Heart left ventricle (tissue), 16 donors: ENCODE data around the gene HRAS. TPM values are rescaled to one million over a fixed set of nuclear protein-coding genes. Genes with fewer than 3 reads are reported as not detected.

Experiments used
- ATAC-seq, 4 donors: fragments of 200-7000 bp; cut with Tn5 transposase; one replicate each; pipeline ENCODE4 v1.9.1; 2020 to 2022; ENCODE audit warnings: moderate library complexity in 4 of 4, mild to moderate bottlenecking in 3 of 4, moderate number of reproducible peaks in 1 of 4
- DNase-seq, 5 donors: peaks; one replicate each; pipeline ENCODE4 v3.0.0-alpha.2; 2020
- H3K27ac ChIP-seq, 12 donors: fragments of 200-600 bp; sonication (generic) in 4 of 12; one replicate each; pipeline versions ENCODE4 v1.5.0 to v1.8.0; 2016 to 2022; ENCODE audit warnings: mild to moderate bottlenecking in 2 of 12
- H3K27me3 ChIP-seq, 9 donors: fragments of 200-600 bp; sonication (generic) in 2 of 9; one replicate each; pipeline versions ENCODE4 v1.5.1 to v1.8.0; 2016 to 2022; ENCODE audit warnings: mild to moderate bottlenecking in 3 of 9
- H3K36me3 ChIP-seq, 9 donors: fragments of 200-600 bp; sonication (generic) in 2 of 9; one replicate each; pipeline versions ENCODE4 v1.5.0 to v1.8.0; 2018 to 2022; ENCODE audit warnings: mild to moderate bottlenecking in 2 of 9
- H3K4me1 ChIP-seq, 12 donors: fragments of 200-600 bp; sonication (generic) in 4 of 12; one replicate each; pipeline versions ENCODE4 v1.5.0 to v1.8.0; 2016 to 2022; ENCODE audit warnings: mild to moderate bottlenecking in 3 of 12
- H3K4me3 ChIP-seq, 12 donors: fragments of 200-600 bp; sonication (generic) in 4 of 12; one replicate each; pipeline versions ENCODE4 v1.5.0 to v1.8.0; 2017 to 2022; ENCODE audit warnings: mild to moderate bottlenecking in 9 of 12, moderate library complexity in 4 of 12
- H3K9me3 ChIP-seq, 12 donors: fragments of 200-600 bp; sonication (generic) in 4 of 12; one replicate each; pipeline versions ENCODE4 v1.5.0 to v1.8.0; 2016 to 2022; ENCODE audit warnings: mild to moderate bottlenecking in 1 of 12
- POLR2A ChIP-seq, 2 donors: fragments of 450-650 bp; IDR thresholded peaks; one replicate each; pipeline ENCODE4 v1.6.1; 2017; ENCODE audit warnings: antibody characterized with exemption in 2 of 2, mild to moderate bottlenecking in 2 of 2, moderate library complexity in 2 of 2
- WGBS, 4 donors: extraction: QIAGEN DNeasy Blood & Tissue Kit in 2 of 4; methylation state at CpG; one replicate each; pipeline versions ENCODE4 v1.1.5 to v1.1.7; 2013 to 2018; 5-methylcytosine and 5-hydroxymethylcytosine counted together
- intact Hi-C, 10 donors: fragments of 100-400 bp; cut with DNase I; formaldehyde crosslinking; loops; one replicate each; pipeline versions ENCODE4 v1.11.1 to v1.14.2; 2022
- polyA plus RNA-seq, 2 donors: library from polyadenylated mRNA; stranded (reverse); fragments of 200-250 nt; gene quantifications; one replicate each; pipeline ENCODE4 v1.2.3, GENCODE V29; 2013
- total RNA-seq, 9 donors: library from RNA; depleted of rRNA in 2 of 9; stranded (reverse); fragments of >200 nt in 2 of 9; fragmentation: NEBNext Ultra II Directional in 3 of 9; extraction: Animal tissue kit (Norgen Biotek cat#: 25700) in 3 of 9; gene quantifications; one replicate each; pipeline versions ENCODE4 v1.1.0 to v1.2.4, GENCODE V29; 2016 to 2023
- TF ChIP-seq, protein P1 (sequence below), 12 donors: fragments of 200-600 bp; sonication (generic) in 4 of 12; IDR thresholded peaks; one replicate each; pipeline versions ENCODE4 v1.5.0 to v1.8.0; 2018 to 2022; ENCODE audit warnings: antibody characterized with exemption in 12 of 12, mild to moderate bottlenecking in 5 of 12
- donor health status: ischemic (EF 13 %, LVEDD 7.1; RV severe dilation, severe dysfunction).
- donor health status: healthy with polysubstance abuse.
- donor health status: DM: no; HTN: yes; CAD: no.
- donor health status: DM: no; HTN: no; CAD: no.
- donor health status: ischemic (EF 25% LVEDD 6.9; RV normal size, moderate dysfunction).
- donor health status: ischemic (EF 25% LVEDD 5.7; RV mildly dilated, moderate dysfunction).
- donor health status: healthy.
- donor health status: DM: yes; HTN: yes; CAD: no.
- donor health status: ischemic (EF 35%, LVEDD 5.7; RV mildly dilated, moderate dysfunction).
- donor health status: nonischemic (EF 11% LVEDD 7.7; RV severe dilation, severe dysfunction).
- donor health status: DM: yes; HTN: yes; CAD: no.
- donor health status: PGD.
- donor health status: ischemic (EF 29% LVEDD 5.4; RV normal size, mild dysfunction).
- donor health status: nonischemic (EF 23%, LVEDD 6.1; RV moderate dilation, normal function).

Gene HRAS
- total and polyA plus RNA-seq, 11 donors, result 44.0 to 99.3 (median 59.8) TPM

DNA sequence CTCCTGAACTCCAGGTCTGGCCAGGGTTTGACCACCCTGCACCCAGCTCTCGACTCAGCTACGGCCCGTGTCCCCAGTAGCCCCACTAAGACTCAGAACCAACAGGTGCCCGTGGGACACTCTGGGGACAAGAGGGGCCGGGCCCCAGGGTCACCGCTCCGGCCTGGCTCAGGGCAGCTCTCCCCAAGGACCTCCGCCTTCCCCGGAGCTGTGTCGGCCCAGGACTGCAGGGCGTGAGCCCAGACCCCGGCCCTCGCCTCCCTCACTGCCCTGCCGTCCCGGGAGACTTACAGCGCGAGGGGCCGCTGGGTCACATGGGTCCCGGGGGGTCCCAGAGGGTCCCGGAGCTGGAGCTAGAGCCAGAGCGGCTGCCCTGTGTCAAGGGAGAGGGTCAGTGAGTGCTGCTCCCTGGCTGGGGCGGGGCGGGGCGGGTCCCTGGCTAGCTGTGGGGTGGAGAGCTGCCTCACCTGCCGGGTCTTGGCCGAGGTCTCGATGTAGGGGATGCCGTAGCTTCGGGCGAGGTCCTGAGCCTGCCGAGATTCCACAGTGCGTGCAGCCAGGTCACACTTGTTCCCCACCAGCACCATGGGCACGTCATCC lies 2.3 kb downstream of the HRAS start:
- 90 to 96% (median 94%) methylated on average over 4 to 33 of the region's 33 CpGs for WGBS, 4 donors
- TF ChIP-seq POLR2A (IDR thresholded peaks at IDR 0.05), result no peak
- TF ChIP-seq, protein P1, sequence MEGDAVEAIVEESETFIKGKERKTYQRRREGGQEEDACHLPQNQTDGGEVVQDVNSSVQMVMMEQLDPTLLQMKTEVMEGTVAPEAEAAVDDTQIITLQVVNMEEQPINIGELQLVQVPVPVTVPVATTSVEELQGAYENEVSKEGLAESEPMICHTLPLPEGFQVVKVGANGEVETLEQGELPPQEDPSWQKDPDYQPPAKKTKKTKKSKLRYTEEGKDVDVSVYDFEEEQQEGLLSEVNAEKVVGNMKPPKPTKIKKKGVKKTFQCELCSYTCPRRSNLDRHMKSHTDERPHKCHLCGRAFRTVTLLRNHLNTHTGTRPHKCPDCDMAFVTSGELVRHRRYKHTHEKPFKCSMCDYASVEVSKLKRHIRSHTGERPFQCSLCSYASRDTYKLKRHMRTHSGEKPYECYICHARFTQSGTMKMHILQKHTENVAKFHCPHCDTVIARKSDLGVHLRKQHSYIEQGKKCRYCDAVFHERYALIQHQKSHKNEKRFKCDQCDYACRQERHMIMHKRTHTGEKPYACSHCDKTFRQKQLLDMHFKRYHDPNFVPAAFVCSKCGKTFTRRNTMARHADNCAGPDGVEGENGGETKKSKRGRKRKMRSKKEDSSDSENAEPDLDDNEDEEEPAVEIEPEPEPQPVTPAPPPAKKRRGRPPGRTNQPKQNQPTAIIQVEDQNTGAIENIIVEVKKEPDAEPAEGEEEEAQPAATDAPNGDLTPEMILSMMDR (IDR thresholded peaks at IDR 0.05), result no peak
- Histone ChIP-seq H3K9me3 (no peaks in the 10 kb centered on the region), H3K4me1 (peaks cover 9 to 50% (median 32%) of the 10 kb centered on the region in 12 donors), H3K27ac (no peak overlapping the region), H3K4me3 (no peak overlapping the region), H3K27me3 (peaks cover 3 to 17% (median 9%) of the 10 kb centered on the region in 9 donors), H3K36me3 (peaks cover 0 to 29% (median 20%) of the 10 kb centered on the region in 9 donors)
- DNase-seq (peak in 1 of 5 donors; percentile 30), ATAC-seq (no peak)
- intact Hi-C loops, result no loop called here

DNA sequence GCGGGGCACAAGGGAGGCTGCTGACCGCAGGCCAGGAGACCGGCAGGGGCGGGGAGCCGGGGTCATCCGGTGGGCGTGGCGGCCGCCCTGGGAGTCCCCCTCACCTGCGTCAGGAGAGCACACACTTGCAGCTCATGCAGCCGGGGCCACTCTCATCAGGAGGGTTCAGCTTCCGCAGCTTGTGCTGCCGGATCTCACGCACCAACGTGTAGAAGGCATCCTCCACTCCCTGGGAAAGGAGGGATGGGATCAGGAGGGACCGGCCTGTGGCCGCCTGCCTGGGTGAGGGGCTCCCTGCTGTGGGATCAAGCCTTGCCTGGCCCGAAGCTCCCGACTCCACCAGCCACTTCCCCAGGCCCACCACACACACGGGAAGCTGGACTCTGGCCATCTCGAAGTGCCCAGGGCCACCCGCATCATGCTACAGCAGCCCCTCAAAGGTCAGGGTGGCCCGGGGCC lies 2.8 kb downstream of the HRAS start:
- H3K4me1 ChIP-seq, result peaks cover 9 to 47% (median 29%) of the 10 kb centered on the region in 12 donors
- no peak for ATAC-seq
- 72 to 84% (median 81%) methylated on average over 19 to 23 of the region's 23 CpGs for WGBS, 4 donors
- no peaks in the 10 kb centered on the region for H3K9me3 ChIP-seq
- TF ChIP-seq, protein P1 (IDR thresholded peaks at IDR 0.05), result no peak
- TF ChIP-seq POLR2A (IDR thresholded peaks at IDR 0.05), result no peak
- H3K4me3 ChIP-seq, result no peak overlapping the region
- H3K27ac ChIP-seq, result no peak overlapping the region
- H3K27me3 ChIP-seq, result peaks cover 2 to 11% (median 6%) of the 10 kb centered on the region in 9 donors
- intact Hi-C loops, result no loop called here
- DNase-seq, result peak in 1 of 5 donors; percentile 33
- peaks cover 0 to 29% (median 20%) of the 10 kb centered on the region in 9 donors for H3K36me3 ChIP-seq

DNA sequence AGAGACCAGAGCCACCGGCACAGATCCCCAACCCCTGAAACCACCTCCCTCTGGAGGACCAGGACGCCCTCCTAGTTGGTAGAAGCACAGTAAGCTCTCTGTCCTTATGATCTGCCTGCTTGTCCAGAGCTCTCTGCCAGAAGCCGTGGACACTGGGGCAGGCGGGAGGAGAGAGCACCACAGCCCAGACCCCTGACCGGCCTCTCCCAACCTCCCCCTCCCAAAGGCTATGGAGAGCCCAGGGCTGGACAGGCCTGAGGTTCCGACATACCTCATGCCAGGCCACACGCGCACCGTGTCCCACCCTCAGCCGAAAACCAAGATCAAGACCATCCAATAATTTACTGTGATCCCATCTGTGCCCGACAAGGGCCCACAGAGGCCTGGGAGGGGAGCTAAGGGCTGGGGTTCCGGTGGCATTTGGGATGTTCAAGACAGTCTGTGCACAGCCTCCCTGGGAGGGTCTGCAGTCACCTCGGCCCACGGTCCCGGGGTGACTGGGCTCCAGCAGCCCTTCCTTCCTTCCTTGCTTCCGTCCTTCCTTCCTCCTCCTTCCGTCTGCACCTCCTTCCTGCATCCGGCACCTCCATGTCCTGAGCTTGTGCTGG lies 3.4 kb downstream of the HRAS start:
- DNase-seq (no peak), ATAC-seq (no peak)
- H3K27ac ChIP-seq, result no peak overlapping the region
- no peaks in the 10 kb centered on the region for H3K9me3 ChIP-seq
- intact Hi-C loops, result no loop called here
- 73 to 84% (median 78%) methylated on average over 17 to 18 of the region's 18 CpGs for WGBS, 4 donors
- peaks cover 6 to 42% (median 24%) of the 10 kb centered on the region in 12 donors for H3K4me1 ChIP-seq
- TF ChIP-seq POLR2A (IDR thresholded peaks at IDR 0.05), result no peak
- TF ChIP-seq, protein P1 (IDR thresholded peaks at IDR 0.05), result no peak
- H3K36me3 ChIP-seq, result peaks cover 0 to 29% (median 20%) of the 10 kb centered on the region in 9 donors
- H3K4me3 ChIP-seq, result no peak overlapping the region
- peaks cover 0 to 6% (median 2%) of the 10 kb centered on the region in 9 donors for H3K27me3 ChIP-seq
